SU-DHL-6 (cell line): ENCODE measurements around the gene KCNB1.

Experiments used
- H2AFZ ChIP-seq: fragments of 200-600 bp; sonication (generic); 2 replicates; pipeline ENCODE4 v1.6.1; 2014; ENCODE audit warnings: low read depth, mild to moderate bottlenecking, moderate library complexity, mixed read lengths, antibody characterized with exemption, low read length; ENCODE audit not compliant: severe bottlenecking
- H3F3A ChIP-seq: fragments of 200-600 bp; shearing (Covaris generic); 2 replicates; pipeline ENCODE4 v1.6.0; 2016; ENCODE audit warnings: antibody characterized with exemption, mild to moderate bottlenecking; ENCODE audit not compliant: insufficient read depth
- H3K27ac ChIP-seq: fragments of 200-600 bp; sonication (generic); 2 replicates; pipeline ENCODE4 v1.5.1; 2016; ENCODE audit warnings: low read depth, mild to moderate bottlenecking, low read length, moderate library complexity, mixed read lengths
- H3K27me3 ChIP-seq: fragments of 200-600 bp; sonication (generic), shearing (Covaris generic); 2 replicates; pipeline ENCODE4 v1.6.0; 2014; ENCODE audit warnings: mild to moderate bottlenecking, low read length
- H3K36me3 ChIP-seq: fragments of 200-600 bp; sonication (generic); 2 replicates; pipeline ENCODE4 v1.6.1; 2014; ENCODE audit warnings: mild to moderate bottlenecking, low read length, mixed read lengths
- H3K4me2 ChIP-seq: fragments of 300-600, 200-600 bp; shearing (Covaris generic), sonication (generic); 2 replicates; pipeline ENCODE4 v1.6.0; 2014; ENCODE audit warnings: low read length, low read depth, mild to moderate bottlenecking; ENCODE audit not compliant: poor library complexity, severe bottlenecking
- H3K4me3 ChIP-seq: fragments of 200-600 bp; sonication (generic); 2 replicates; pipeline ENCODE4 v1.5.1; 2014; ENCODE audit warnings: antibody characterized with exemption, low read length, mild to moderate bottlenecking, mixed read lengths; ENCODE audit not compliant: insufficient read depth, poor library complexity, severe bottlenecking
- H3K79me2 ChIP-seq: fragments of 200-600 bp; sonication (generic); 2 replicates; pipeline ENCODE4 v1.6.1; 2014; ENCODE audit warnings: mild to moderate bottlenecking, low read length, moderate library complexity; ENCODE audit not compliant: insufficient read depth
- H3K9ac ChIP-seq: fragments of 200-600 bp; sonication (generic); 2 replicates; pipeline ENCODE4 v1.7.0; 2014; ENCODE audit warnings: mild to moderate bottlenecking, low read length
- H3K9me2 ChIP-seq: fragments of 200-600 bp; sonication (generic); replicated peaks from 2 replicates; pipeline ENCODE4 v1.6.1; 2014; ENCODE audit warnings: low read length; ENCODE audit not compliant: insufficient read depth
- H3K9me3 ChIP-seq: fragments of 200-600 bp; sonication (generic); 2 replicates; pipeline ENCODE4 v1.6.1; 2014; ENCODE audit warnings: low read length, mixed read lengths; ENCODE audit not compliant: insufficient read depth
- H4K20me1 ChIP-seq: fragments of 200-600 bp; sonication (generic); 2 replicates; pipeline ENCODE4 v1.6.1; 2014; ENCODE audit warnings: low read depth, mild to moderate bottlenecking, antibody characterized with exemption, low read length, moderate library complexity, mixed read lengths
- CTCF ChIP-seq: fragments of 200-600 bp; sonication (generic); IDR thresholded peaks from one replicate; pipeline ENCODE4 v1.5.1; 2017; ENCODE audit warnings: antibody characterized with exemption, mild to moderate bottlenecking, low read length, moderate library complexity; ENCODE audit not compliant: insufficient read depth, poor library complexity, severe bottlenecking
- EZH2phosphoT487 ChIP-seq: fragments of 200-600 bp; sonication (generic), shearing (Covaris generic); conservative IDR thresholded peaks from 2 replicates; pipeline ENCODE4 v1.6.1; 2018; ENCODE audit warnings: mild to moderate bottlenecking, antibody characterized with exemption, low read length, moderate library complexity, mixed read lengths

Gene KCNB1

GRCh38 chr20:49398401-49399144, 83.9 kb downstream of the KCNB1 start:
- no peaks in the 10 kb centered on the region for H3K36me3 ChIP-seq
- TF ChIP-seq CTCF (no peak), EZH2phosphoT487 (no peak)

GRCh38 chr20:49397525-49397924, 84.9 kb downstream of the KCNB1 start:
- TF ChIP-seq CTCF (no peak), EZH2phosphoT487 (no peak)

More at GRCh38 chr20:49398401-49399144, 83.9 kb downstream of the KCNB1 start:
- Histone ChIP-seq H3K4me3 (no peak overlapping the region), H3K9ac (no peak overlapping the region), H3K9me2 (no peaks in the 10 kb centered on the region), H2AFZ (no peak overlapping the region), H3F3A (no peaks in the 10 kb centered on the region), H3K27me3 (no peaks in the 10 kb centered on the region), H4K20me1 (no peaks in the 10 kb centered on the region), H3K4me2 (no peak overlapping the region), H3K27ac (no peak overlapping the region), H3K9me3 (no peaks in the 10 kb centered on the region), H3K79me2 (no peaks in the 10 kb centered on the region)

GRCh38 chr20:49396230-49396629, 86.2 kb downstream of the KCNB1 start:
- H3K27ac ChIP-seq: no peak overlapping the region
- no peaks in the 10 kb centered on the region for H4K20me1 ChIP-seq
- no peaks in the 10 kb centered on the region for H3K9me2 ChIP-seq
- no peaks in the 10 kb centered on the region for H3F3A ChIP-seq
- H3K27me3 ChIP-seq: no peaks in the 10 kb centered on the region
- H3K9me3 ChIP-seq: no peaks in the 10 kb centered on the region
- TF ChIP-seq CTCF: no peak
- TF ChIP-seq EZH2phosphoT487: no peak
- H3K4me2 ChIP-seq: no peak overlapping the region
- H3K79me2 ChIP-seq: no peaks in the 10 kb centered on the region
- no peaks in the 10 kb centered on the region for H3K36me3 ChIP-seq
- no peak overlapping the region for H3K9ac ChIP-seq
- no peak overlapping the region for H2AFZ ChIP-seq
- H3K4me3 ChIP-seq: no peak overlapping the region

More at GRCh38 chr20:49397525-49397924, 84.9 kb downstream of the KCNB1 start:
- Histone ChIP-seq H4K20me1 (no peaks in the 10 kb centered on the region), H3K9me2 (no peaks in the 10 kb centered on the region), H2AFZ (no peak overlapping the region), H3K27ac (no peak overlapping the region), H3K4me3 (no peak overlapping the region), H3K79me2 (no peaks in the 10 kb centered on the region), H3K9ac (no peak overlapping the region), H3K4me2 (no peak overlapping the region), H3K9me3 (no peaks in the 10 kb centered on the region), H3K36me3 (no peaks in the 10 kb centered on the region), H3F3A (no peaks in the 10 kb centered on the region), H3K27me3 (no peaks in the 10 kb centered on the region)
